Smooth muscle cell of the brain vasculature (primary cell): ENCODE measurements around the gene ZBED2.
"Not testable (repeated sequence)": the region's sequence is repeated elsewhere in the genome, so short reads cannot be mapped to it uniquely, and the experiment has no call there.

Experiments used
- DNase-seq: peaks from one replicate; pipeline ENCODE4 v3.0.0-alpha.2; 2012; ENCODE audit warnings: low read depth, low spot score

The ZBED2 gene

GRCh38 chr3:111577113-111577512 is 18.0 kb downstream of the ZBED2 start:
- no peak for DNase-seq

- no peak for DNase-seq
Observed at GRCh38 chr3:111571907-111572460, 23.2 kb downstream of the ZBED2 start.

GRCh38 chr3:111571282-111571681 is 23.9 kb downstream of the ZBED2 start:
- no peak for DNase-seq

GRCh38 chr3:111570404-111571030 is 24.6 kb downstream of the ZBED2 start:
- no peak for DNase-seq

GRCh38 chr3:111568911-111569310 is 26.2 kb downstream of the ZBED2 start:
- no peak for DNase-seq

GRCh38 chr3:111568355-111568754 is 26.8 kb downstream of the ZBED2 start:
- no peak for DNase-seq

GRCh38 chr3:111566844-111567243 is 28.3 kb downstream of the ZBED2 start:
- DNase-seq: no peak

- not testable (repeated sequence) for DNase-seq
Observed at GRCh38 chr3:111561902-111562301, 33.2 kb downstream of the ZBED2 start.

- DNase-seq: no peak
Observed at GRCh38 chr3:111548756-111549155, 46.4 kb downstream of the ZBED2 start.

GRCh38 chr3:111548092-111548491 is 47.1 kb downstream of the ZBED2 start:
- no peak for DNase-seq

- DNase-seq: no peak
Observed at GRCh38 chr3:111547631-111548030, 47.5 kb downstream of the ZBED2 start.

GRCh38 chr3:111545349-111545748 is 49.8 kb downstream of the ZBED2 start:
- no peak for DNase-seq
